GM21423 (cell line): Measurements from ENCODE around the gene TBCB.
"Not testable (repeated sequence)": the region's sequence is repeated elsewhere in the genome, so short reads cannot be mapped to it uniquely, and the experiment has no call there.

ENCODE experiments used
- ATAC-seq: cut with Tn5 transposase; IDR thresholded peaks from one replicate; pipeline ENCODE4 v1.9.1; 2021; ENCODE audit warnings: mild to moderate bottlenecking, moderate library complexity; ENCODE audit not compliant: unreplicated experiment

Gene TBCB

DNA sequence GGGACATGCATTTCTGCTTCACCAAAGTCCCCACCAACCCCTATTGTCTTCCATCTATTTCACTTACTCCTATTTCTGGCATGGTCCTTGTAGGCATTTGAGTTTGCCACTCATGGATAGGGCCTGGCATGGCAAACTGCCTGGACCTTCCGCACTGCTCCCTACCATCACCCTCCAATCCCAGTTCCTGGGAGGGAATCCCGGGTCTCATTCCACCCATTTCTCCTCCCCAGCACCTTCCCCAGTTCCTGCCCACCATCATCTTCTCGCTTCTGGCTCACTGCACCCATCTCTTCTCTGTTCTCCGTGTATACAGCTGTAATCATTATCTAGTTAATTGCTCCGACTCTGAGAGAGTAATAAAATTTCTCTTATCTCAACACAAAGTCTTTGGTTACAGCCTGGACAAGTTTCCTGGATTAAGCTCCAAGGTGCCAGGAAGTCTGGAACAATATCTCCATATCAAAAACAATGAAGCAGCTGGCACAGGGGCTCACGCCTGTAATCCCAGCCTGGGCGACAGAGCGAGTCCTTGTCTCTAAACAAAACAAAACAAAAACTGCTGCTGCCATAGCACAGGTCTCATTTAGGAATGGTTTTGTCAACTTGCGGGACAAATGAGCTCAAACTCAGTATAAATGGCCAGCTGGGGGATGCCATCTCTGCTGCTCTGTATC is 54.0 kb downstream of the TBCB start:
- ATAC-seq, result no peak

DNA sequence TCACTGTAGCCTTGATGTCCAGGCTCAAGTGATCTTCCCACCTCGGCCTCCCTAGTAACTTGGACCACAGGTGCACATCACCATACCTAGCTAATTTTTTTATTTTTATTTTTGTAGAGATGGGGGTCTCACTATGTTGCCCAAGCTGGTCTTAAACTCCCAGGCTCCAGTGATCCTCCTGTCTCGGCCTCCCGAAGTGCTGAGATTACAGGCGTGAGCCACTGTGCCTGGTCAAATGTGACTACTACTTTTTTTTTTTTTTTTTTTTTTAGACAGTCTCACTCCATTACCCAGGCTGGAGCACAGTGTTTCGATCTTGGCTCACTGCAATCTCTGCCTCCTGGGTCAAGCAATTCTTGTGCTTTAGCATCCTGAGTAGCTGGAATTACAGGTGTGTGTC is 57.6 kb downstream of the TBCB start:
- no peak for ATAC-seq

DNA sequence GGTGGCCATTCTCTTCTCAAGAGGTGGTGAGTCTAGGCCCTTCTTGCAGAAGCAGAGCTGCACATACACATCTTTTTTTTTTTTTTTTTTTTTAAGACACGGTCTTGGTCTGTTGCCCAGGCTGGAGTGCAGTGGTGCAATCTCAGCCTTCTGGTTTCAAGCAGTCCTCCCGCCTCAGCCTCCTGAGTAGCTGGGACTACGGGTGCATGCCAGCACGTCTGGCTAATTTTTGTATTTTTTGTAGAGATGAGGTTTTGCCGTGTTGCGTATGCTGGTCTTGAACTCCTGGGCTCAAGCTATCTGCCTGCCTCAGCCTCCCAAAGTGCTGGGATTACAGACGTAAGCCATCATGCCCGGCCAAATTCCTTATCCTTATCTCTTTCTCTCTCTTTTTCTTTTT is 58.6 kb downstream of the TBCB start:
- ATAC-seq, result not testable (repeated sequence)
